H1 (cell line): ENCODE data around the gene TPD52L2. TPM values are rescaled to one million over a fixed set of nuclear protein-coding genes. Genes with fewer than 3 reads are reported as not detected.

Experiments used
- CTCF ChIA-PET: fragments of 300-600 bp; sonication (Branson Sonifier 250); formaldehyde crosslinking; loops from one replicate; lab custom pipeline; 2021; ENCODE audit not compliant: partially characterized antibody; lab: Charles Lee
- POLR2A ChIA-PET: fragments of 300-600 bp; sonication (Branson Sonifier 250); formaldehyde crosslinking; loops from one replicate; lab custom pipeline; 2021; ENCODE audit warnings: inconsistent platforms; ENCODE audit not compliant: partially characterized antibody; lab: Charles Lee
- DNase-seq, 2 experiments: peaks; one replicate each; pipeline versions ENCODE4 v3.0.0 to v3.0.0-alpha.2; 2010 to 2022; ENCODE audit warnings: low spot score in 2 of 2, low read depth in 1 of 2, mixed read lengths in 1 of 2
- FAIRE-seq: peaks from 2 replicates; lab custom pipeline; 2011; peaks lifted over from hg19 to GRCh38; lab: Jason Lieb, UNC
- H2AFZ ChIP-seq: 2 replicates; pipeline ENCODE4 v1.8.1; 2012; ENCODE audit warnings: low read length, inconsistent platforms
- H2AK5ac ChIP-seq: 2 replicates; pipeline ENCODE4 v1.6.1; 2013; ENCODE audit warnings: low read depth, low read length
- H2BK120ac ChIP-seq: replicated peaks from 2 replicates; pipeline ENCODE3; 2013; ENCODE audit warnings: low read depth, low read length, inconsistent platforms
- H2BK12ac ChIP-seq: 2 replicates; pipeline ENCODE4 v1.6.1; 2013; ENCODE audit warnings: low read depth, low read length
- H2BK15ac ChIP-seq: 2 replicates; pipeline ENCODE4 v1.6.1; 2013; ENCODE audit warnings: low read length
- H2BK20ac ChIP-seq: 2 replicates; pipeline ENCODE4 v1.6.1; 2013; ENCODE audit warnings: low read length
- H2BK5ac ChIP-seq: 2 replicates; pipeline ENCODE4 v1.6.1; 2013; ENCODE audit warnings: low read depth, low read length
- H3K14ac ChIP-seq: 2 replicates; pipeline ENCODE4 v1.6.1; 2013; ENCODE audit warnings: inconsistent platforms; ENCODE audit not compliant: insufficient read length
- H3K18ac ChIP-seq: 2 replicates; pipeline ENCODE4 v1.6.1; 2013; ENCODE audit warnings: low read length; ENCODE audit errors: extremely low read depth
- H3K23ac ChIP-seq: 2 replicates; pipeline ENCODE4 v1.6.1; 2013; ENCODE audit warnings: inconsistent platforms; ENCODE audit not compliant: insufficient read length
- H3K23me2 ChIP-seq: 2 replicates; pipeline ENCODE4 v1.6.1; 2013; ENCODE audit warnings: low read depth, low read length
- H3K27ac ChIP-seq: 2 replicates; pipeline ENCODE4 v1.6.1; 2011; ENCODE audit warnings: low read depth, low read length, inconsistent platforms
- H3K27me3 ChIP-seq, 4 experiments: replicated peaks in 1 of 4; 1 replicate in 1 of 4; 2 replicates in 3 of 4; pipeline versions ENCODE4 v1.6.1 to v1.8.1; 2011 to 2013; ENCODE audit warnings: low read length in 3 of 4, mild to moderate bottlenecking in 3 of 4, inconsistent platforms in 2 of 4, mixed read lengths in 2 of 4, moderate library complexity in 1 of 4; ENCODE audit not compliant: control insufficient read depth in 3 of 4, insufficient read depth in 3 of 4; ENCODE audit errors: extremely low read depth in 1 of 4
- H3K36me3 ChIP-seq, 4 experiments: 2 replicates each; pipeline versions ENCODE4 v1.6.1 to v1.8.1; 2011 to 2013; ENCODE audit warnings: mild to moderate bottlenecking in 4 of 4, low read length in 3 of 4, moderate library complexity in 2 of 4, control low read depth in 1 of 4, inconsistent platforms in 1 of 4; ENCODE audit not compliant: insufficient read depth in 4 of 4, control insufficient read depth in 2 of 4
- H3K4ac ChIP-seq: replicated peaks from 2 replicates; pipeline ENCODE3; 2013; ENCODE audit warnings: low read length, low read depth, mixed read lengths, inconsistent platforms; ENCODE audit not compliant: insufficient read length
- H3K4me1 ChIP-seq, 4 experiments: replicated peaks in 1 of 4; 1 replicate in 1 of 4; 2 replicates in 3 of 4; pipeline versions ENCODE4 v1.6.1 to v1.8.1; 2011 to 2013; ENCODE audit warnings: low read length in 3 of 4, inconsistent platforms in 2 of 4, mixed read lengths in 1 of 4; ENCODE audit not compliant: insufficient read depth in 4 of 4, control insufficient read depth in 3 of 4
- H3K4me2 ChIP-seq, 2 experiments: 2 replicates each; pipeline versions ENCODE4 v1.6.1 to v1.8.1; 2011 to 2013; ENCODE audit warnings: low read depth in 2 of 2, low read length in 2 of 2, control low read depth in 1 of 2, inconsistent platforms in 1 of 2, mild to moderate bottlenecking in 1 of 2; ENCODE audit not compliant: insufficient read depth in 1 of 2
- H3K4me3 ChIP-seq, 4 experiments: fragments of 200-600, 300-600 bp in 1 of 4; sonication (generic), shearing (Covaris generic), sonication (Bioruptor Twin) in 1 of 4; 2 replicates each; pipeline versions ENCODE4 v1.5.1 to v1.8.1; 2011 to 2016; ENCODE audit warnings: low read length in 4 of 4, low read depth in 3 of 4, control low read depth in 2 of 4, inconsistent platforms in 2 of 4, mild to moderate bottlenecking in 2 of 4, mixed read lengths in 1 of 4, moderate library complexity in 1 of 4; ENCODE audit not compliant: insufficient read depth in 2 of 4; ENCODE audit errors: extremely low read depth in 1 of 4
- H3K56ac ChIP-seq: replicated peaks from 2 replicates; pipeline ENCODE3; 2013; ENCODE audit warnings: low read depth, mild to moderate bottlenecking, mixed read lengths, low read length, inconsistent platforms; ENCODE audit not compliant: insufficient read length
- H3K79me1 ChIP-seq: 2 replicates; pipeline ENCODE4 v1.6.1; 2013; ENCODE audit warnings: low read depth, low read length, control low read depth
- H3K79me2 ChIP-seq, 2 experiments: 2 replicates each; pipeline versions ENCODE4 v1.6.1 to v1.8.1; 2012 to 2013; ENCODE audit warnings: low read length in 2 of 2, mild to moderate bottlenecking in 2 of 2, inconsistent platforms in 1 of 2; ENCODE audit not compliant: insufficient read depth in 2 of 2, control insufficient read depth in 1 of 2
- H3K9ac ChIP-seq, 4 experiments: replicated peaks in 1 of 4; 1 replicate in 1 of 4; 2 replicates in 3 of 4; pipeline versions ENCODE4 v1.6.1 to v1.8.1; 2011 to 2013; ENCODE audit warnings: low read depth in 3 of 4, low read length in 3 of 4, control low read depth in 2 of 4, mild to moderate bottlenecking in 2 of 4, moderate library complexity in 2 of 4, inconsistent platforms in 1 of 4; ENCODE audit errors: extremely low read depth in 1 of 4
- H3K9me3 ChIP-seq, 2 experiments: 2 replicates each; pipeline versions ENCODE4 v1.6.1 to v1.8.1; 2012 to 2013; ENCODE audit warnings: mild to moderate bottlenecking in 2 of 2, moderate library complexity in 2 of 2, control low read depth in 1 of 2, inconsistent platforms in 1 of 2, low read depth in 1 of 2, low read length in 1 of 2, mixed read lengths in 1 of 2; ENCODE audit not compliant: insufficient read depth in 2 of 2
- H4K20me1 ChIP-seq, 2 experiments: replicated peaks in 1 of 2; 2 replicates each; pipeline versions ENCODE3 to v1.8.1; 2011 to 2013; ENCODE audit warnings: inconsistent platforms in 2 of 2, low read length in 2 of 2, mild to moderate bottlenecking in 1 of 2; ENCODE audit not compliant: insufficient read depth in 2 of 2, control insufficient read depth in 1 of 2
- H4K5ac ChIP-seq: 2 replicates; pipeline ENCODE4 v1.6.1; 2013; ENCODE audit warnings: low read length, low read depth, mixed read lengths, inconsistent platforms; ENCODE audit not compliant: insufficient read length
- H4K8ac ChIP-seq: 2 replicates; pipeline ENCODE4 v1.8.0; 2013; ENCODE audit warnings: mild to moderate bottlenecking, moderate library complexity, low read length, inconsistent platforms; ENCODE audit not compliant: insufficient read depth; ENCODE audit errors: extremely low read depth
- H4K91ac ChIP-seq: replicated peaks from 2 replicates; pipeline ENCODE3; 2013; ENCODE audit warnings: low read length, mixed read lengths, inconsistent platforms; ENCODE audit not compliant: insufficient read length
- BRCA1 ChIP-seq: IDR thresholded peaks from 2 replicates; pipeline ENCODE4 v1.6.1; 2012; ENCODE audit warnings: low read depth, low read length, improper control_type of control experiment
- CHD1 ChIP-seq: IDR thresholded peaks from 2 replicates; pipeline ENCODE4 v1.6.1; 2012; ENCODE audit warnings: low read depth, low read length, improper control_type of control experiment
- CTBP2 ChIP-seq: IDR thresholded peaks from 2 replicates; pipeline ENCODE4 v1.7.0; 2011; ENCODE audit warnings: borderline replicate concordance, mild to moderate bottlenecking, moderate library complexity, mixed read lengths, low read length; ENCODE audit not compliant: insufficient read depth, insufficient read length
- RAD21 ChIP-seq, 2 experiments: IDR thresholded peaks in 1 of 2; conservative IDR thresholded peaks in 1 of 2; 2 replicates each; pipeline ENCODE4 v1.6.1; 2011; ENCODE audit warnings: low read depth in 2 of 2, low read length in 2 of 2, improper control_type of control experiment in 1 of 2, inconsistent platforms in 1 of 2, mild to moderate bottlenecking in 1 of 2, moderate library complexity in 1 of 2
- RNF2 ChIP-seq: fragments of 200-900, 300-1000 bp; sonication (generic); IDR thresholded peaks from 2 replicates; pipeline ENCODE4 v1.7.1; 2016; ENCODE audit warnings: borderline replicate concordance, low read depth, mild to moderate bottlenecking, antibody characterized with exemption, low read length; ENCODE audit not compliant: poor library complexity, severe bottlenecking; ENCODE audit errors: missing control alignments
- RXRA ChIP-seq: IDR thresholded peaks from 2 replicates; pipeline ENCODE4 v1.6.1; 2011; ENCODE audit warnings: low read depth, mild to moderate bottlenecking, low read length, moderate library complexity; ENCODE audit not compliant: insufficient read depth
- SP1 ChIP-seq: IDR thresholded peaks from 2 replicates; pipeline ENCODE4 v1.6.1; 2011; ENCODE audit warnings: low read depth, low read length
- WGBS, 2 experiments: shearing (Covaris generic) in 1 of 2; methylation state at CpG; one replicate each; pipeline versions ENCODE4 v1.1.6 to v1.1.7; 2013 to 2015; ENCODE audit warnings: low lambda C conversion rate in 2 of 2, mixed read lengths in 2 of 2, inconsistent platforms in 1 of 2, low coverage in 1 of 2, missing lambda C conversion rate in 1 of 2; ENCODE audit not compliant: insufficient replicate concordance in 2 of 2, insufficient coverage in 1 of 2, insufficient read length in 1 of 2; ENCODE audit errors: extremely low coverage in 1 of 2, missing lambda C conversion rate in 1 of 2; 5-methylcytosine and 5-hydroxymethylcytosine counted together
- polyA plus RNA-seq, 7 experiments: library from polyadenylated mRNA; depleted of rRNA in 3 of 7; stranded (reverse) in 5 of 7; unstranded in 2 of 7; fragments of >200 nt in 5 of 7; fragments of 200-250 nt in 2 of 7; gene quantifications; 1 replicate in 5 of 7; 2 replicates in 1 of 7; 4 replicates in 1 of 7; pipeline versions ENCODE4 v1.2.1 to v1.2.3, GENCODE V29; 2011 to 2013; ENCODE audit warnings: missing spikeins in 2 of 7, mixed read lengths in 2 of 7
- total RNA-seq: library from RNA; stranded (reverse); fragmentation: NEBNext Ultra II Directional; extraction: Animal tissue kit (Norgen Biotek cat#: 25700); gene quantifications from 2 replicates; pipeline ENCODE4 v1.2.1, GENCODE V29; 2021
- TF ChIP-seq, protein P1 (sequence below): IDR thresholded peaks from 2 replicates; pipeline ENCODE4 v1.6.1; 2012; ENCODE audit warnings: inconsistent platforms
- TF ChIP-seq, protein P2 (sequence below): IDR thresholded peaks from 2 replicates; pipeline ENCODE4 v1.6.1; 2011; ENCODE audit warnings: low read length, improper control_type of control experiment

The TPD52L2 gene
- total and polyA plus RNA-seq, 2 of the 8 experiments (the other 6 are each of a cell fraction or from before 2014, with no cell fraction given): 77.1 to 80.2 TPM

DNA sequence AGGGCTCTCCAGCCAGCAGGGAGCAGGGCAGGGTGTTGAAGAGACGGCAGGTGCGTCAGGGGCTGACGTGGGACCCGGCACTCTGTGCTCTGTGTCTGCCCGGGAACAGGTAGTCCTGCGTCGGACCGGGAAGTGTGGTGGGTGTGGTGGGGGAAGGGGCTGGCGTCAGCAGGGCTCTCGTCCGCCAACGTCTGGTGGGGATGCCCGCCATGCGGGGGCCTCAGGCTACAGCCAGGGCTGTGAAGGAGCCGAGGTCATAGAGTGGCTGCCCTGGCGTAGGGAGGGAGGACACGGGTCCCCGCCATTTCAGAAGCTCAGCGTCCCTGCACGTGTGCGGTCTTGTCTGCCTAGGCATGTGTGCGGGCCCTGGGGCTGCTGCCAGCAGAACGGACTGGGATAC lies 55.2 kb downstream of the TPD52L2 start:
- Histone ChIP-seq H3K4me3 (no peak overlapping the region), H3K23me2 (no peaks in the 10 kb centered on the region), H3K36me3 (no peaks in the 10 kb centered on the region), H2AFZ (no peak overlapping the region), H4K8ac (no peak overlapping the region), H3K4ac (no peak overlapping the region), H3K14ac (no peak overlapping the region), H3K56ac (no peak overlapping the region), H3K9ac (no peak overlapping the region), H3K79me2 (peaks cover 0 to 2% of the 10 kb centered on the region in 2 experiments; a peak in 1 of 4 replicates), H4K5ac (no peak overlapping the region), H2BK15ac (no peak overlapping the region), H3K18ac (no peak overlapping the region), H4K91ac (no peak overlapping the region), H3K4me2 (no peak overlapping the region), H2BK5ac (no peak overlapping the region), H3K27ac (no peak overlapping the region), H2BK120ac (no peak overlapping the region), H3K79me1 (no peaks in the 10 kb centered on the region; the same call in 1 of the 2 replicates), H3K27me3 (no peaks in the 10 kb centered on the region), H3K4me1 (no peaks in the 10 kb centered on the region), H2BK20ac (no peak overlapping the region), H3K23ac (no peak overlapping the region), H2BK12ac (no peak overlapping the region), H2AK5ac (no peak overlapping the region), H3K9me3 (no peaks in the 10 kb centered on the region; a peak in 1 of 4 replicates), H4K20me1 (peaks cover 0 to 3% of the 10 kb centered on the region in 2 experiments)
- POLR2A ChIA-PET: interaction anchor here (0.6 kb wide), 1 partner anchor 15 kb away, joined by 3 read pairs; no protein-coding TSS in a partner anchor
- DNase-seq (no peak), FAIRE-seq (no peak)
- WGBS, 2 experiments: 96% methylated on average over 23 of the region's 23 CpGs; no CpG with 5 or more reads in 1 of the 2 experiments
- CTCF ChIA-PET: interaction anchor here (6.2 kb wide), 1 partner anchor 14 kb away, joined by 57 read pairs; no protein-coding TSS in a partner anchor
- TF ChIP-seq RAD21 (IDR thresholded peaks at IDR 0.05 in 1 of 2, conservative IDR thresholded peaks at IDR 0.05 in 1 of 2; ENCODE audit: low read depth in 2 of 2, low read length in 2 of 2): no peak
- no peak for TF ChIP-seq CHD1
- no peak for TF ChIP-seq CTBP2
- no peak for TF ChIP-seq BRCA1
- TF ChIP-seq, protein P1, sequence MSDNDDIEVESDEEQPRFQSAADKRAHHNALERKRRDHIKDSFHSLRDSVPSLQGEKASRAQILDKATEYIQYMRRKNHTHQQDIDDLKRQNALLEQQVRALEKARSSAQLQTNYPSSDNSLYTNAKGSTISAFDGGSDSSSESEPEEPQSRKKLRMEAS: no peak
- TF ChIP-seq, protein P2, sequence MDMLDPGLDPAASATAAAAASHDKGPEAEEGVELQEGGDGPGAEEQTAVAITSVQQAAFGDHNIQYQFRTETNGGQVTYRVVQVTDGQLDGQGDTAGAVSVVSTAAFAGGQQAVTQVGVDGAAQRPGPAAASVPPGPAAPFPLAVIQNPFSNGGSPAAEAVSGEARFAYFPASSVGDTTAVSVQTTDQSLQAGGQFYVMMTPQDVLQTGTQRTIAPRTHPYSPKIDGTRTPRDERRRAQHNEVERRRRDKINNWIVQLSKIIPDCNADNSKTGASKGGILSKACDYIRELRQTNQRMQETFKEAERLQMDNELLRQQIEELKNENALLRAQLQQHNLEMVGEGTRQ: no peak
- TF ChIP-seq SP1: no peak
- no peak for TF ChIP-seq RNF2
- no peak for TF ChIP-seq RXRA
